Mammary epithelial cell (primary cell): ENCODE data around the gene SMNDC1.

Experiments
- EZH2 ChIP-seq: IDR thresholded peaks from 2 replicates; pipeline ENCODE4 v1.6.1; 2012; ENCODE audit warnings: low read length, inconsistent platforms, borderline replicate concordance
- TF ChIP-seq, protein P1 (sequence below), 2 donors: IDR thresholded peaks in 1 of 2; conservative IDR thresholded peaks in 1 of 2; 2 replicates each; pipeline ENCODE4 v1.5.1; 2011 to 2012; ENCODE audit warnings: inconsistent platforms in 2 of 2, low read length in 2 of 2, mild to moderate bottlenecking in 2 of 2, control low read depth in 1 of 2, low read depth in 1 of 2; ENCODE audit not compliant: insufficient read depth in 1 of 2; ENCODE audit errors: extremely low read depth in 1 of 2

DNA sequence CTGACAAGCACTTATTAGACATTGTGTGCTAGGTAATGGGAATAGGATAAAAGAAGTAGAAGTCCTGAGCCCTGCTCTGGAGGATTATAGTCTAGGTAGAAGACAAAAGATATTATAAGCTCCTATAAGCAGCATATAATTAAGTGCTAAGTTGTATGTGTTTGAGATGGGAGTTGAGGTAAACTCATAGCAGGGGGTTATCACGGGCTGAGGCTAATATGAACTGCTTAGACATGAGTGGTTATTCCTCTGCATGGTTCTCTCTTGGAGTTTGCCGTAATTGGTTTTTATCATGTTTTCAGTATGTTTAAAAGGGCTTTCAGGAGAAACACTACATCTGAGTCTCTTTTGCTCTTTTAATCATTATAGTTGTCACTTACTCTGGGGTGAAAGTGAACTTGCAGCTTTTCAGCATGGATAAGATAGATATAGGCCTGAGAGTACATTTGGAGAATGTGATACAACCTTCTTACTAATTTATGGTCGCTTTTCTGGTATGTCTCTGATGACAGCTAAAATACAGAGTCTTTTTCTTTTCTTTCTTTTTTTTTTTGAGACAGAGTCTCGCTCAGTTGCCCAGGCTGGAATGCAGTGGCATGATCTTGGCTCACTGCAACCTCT, 39.0 kb downstream of the SMNDC1 start:
- TF ChIP-seq, protein P1, sequence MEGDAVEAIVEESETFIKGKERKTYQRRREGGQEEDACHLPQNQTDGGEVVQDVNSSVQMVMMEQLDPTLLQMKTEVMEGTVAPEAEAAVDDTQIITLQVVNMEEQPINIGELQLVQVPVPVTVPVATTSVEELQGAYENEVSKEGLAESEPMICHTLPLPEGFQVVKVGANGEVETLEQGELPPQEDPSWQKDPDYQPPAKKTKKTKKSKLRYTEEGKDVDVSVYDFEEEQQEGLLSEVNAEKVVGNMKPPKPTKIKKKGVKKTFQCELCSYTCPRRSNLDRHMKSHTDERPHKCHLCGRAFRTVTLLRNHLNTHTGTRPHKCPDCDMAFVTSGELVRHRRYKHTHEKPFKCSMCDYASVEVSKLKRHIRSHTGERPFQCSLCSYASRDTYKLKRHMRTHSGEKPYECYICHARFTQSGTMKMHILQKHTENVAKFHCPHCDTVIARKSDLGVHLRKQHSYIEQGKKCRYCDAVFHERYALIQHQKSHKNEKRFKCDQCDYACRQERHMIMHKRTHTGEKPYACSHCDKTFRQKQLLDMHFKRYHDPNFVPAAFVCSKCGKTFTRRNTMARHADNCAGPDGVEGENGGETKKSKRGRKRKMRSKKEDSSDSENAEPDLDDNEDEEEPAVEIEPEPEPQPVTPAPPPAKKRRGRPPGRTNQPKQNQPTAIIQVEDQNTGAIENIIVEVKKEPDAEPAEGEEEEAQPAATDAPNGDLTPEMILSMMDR (conservative IDR thresholded peaks at IDR 0.05 in 1 of 2, IDR thresholded peaks at IDR 0.05 in 1 of 2; ENCODE audit: extremely low read depth in 1 of 2, insufficient read depth in 1 of 2, low read depth in 1 of 2, low read length in 2 of 2) = no peak
- no peak for TF ChIP-seq EZH2
